Ectodermal cell (in vitro differentiated cells): ENCODE data around the gene VARS1.
A peak's percentile ranks its signal among the peaks of the same experiment; 100 is the strongest.
"Not testable (repeated sequence)": the region's sequence is repeated elsewhere in the genome, so short reads cannot be mapped to it uniquely, and the experiment has no call there.

ENCODE experiments used
- H3K27ac ChIP-seq: 2 replicates; pipeline ENCODE4 v1.7.0; 2013; ENCODE audit warnings: mild to moderate bottlenecking, low read depth, low read length; ENCODE audit not compliant: insufficient read depth, poor library complexity, severe bottlenecking
- H3K27me3 ChIP-seq: 2 replicates; pipeline ENCODE4 v1.7.0; 2013; ENCODE audit warnings: mild to moderate bottlenecking, low read length; ENCODE audit not compliant: insufficient read depth, control insufficient read depth, poor library complexity, severe bottlenecking
- H3K36me3 ChIP-seq: one replicate; pipeline ENCODE4 v1.7.0; 2013; ENCODE audit warnings: low read length; ENCODE audit not compliant: control insufficient read depth, insufficient read depth
- H3K4me1 ChIP-seq: one replicate; pipeline ENCODE4 v1.7.0; 2013; ENCODE audit warnings: low read length; ENCODE audit not compliant: control insufficient read depth, insufficient read depth
- H3K4me3 ChIP-seq: 2 replicates; pipeline ENCODE4 v1.7.0; 2013; ENCODE audit warnings: low read depth, low read length, control low read depth; ENCODE audit not compliant: insufficient read depth
- H3K9me3 ChIP-seq: 2 replicates; pipeline ENCODE4 v1.7.0; 2013; ENCODE audit warnings: mild to moderate bottlenecking, low read length, moderate library complexity; ENCODE audit not compliant: control insufficient read depth
- WGBS, 2 experiments: methylation state at CpG; one replicate each; pipeline ENCODE4 v1.1.7; 2013; ENCODE audit warnings: missing lambda C conversion rate in 2 of 2; 5-methylcytosine and 5-hydroxymethylcytosine counted together

VARS1 gene

DNA sequence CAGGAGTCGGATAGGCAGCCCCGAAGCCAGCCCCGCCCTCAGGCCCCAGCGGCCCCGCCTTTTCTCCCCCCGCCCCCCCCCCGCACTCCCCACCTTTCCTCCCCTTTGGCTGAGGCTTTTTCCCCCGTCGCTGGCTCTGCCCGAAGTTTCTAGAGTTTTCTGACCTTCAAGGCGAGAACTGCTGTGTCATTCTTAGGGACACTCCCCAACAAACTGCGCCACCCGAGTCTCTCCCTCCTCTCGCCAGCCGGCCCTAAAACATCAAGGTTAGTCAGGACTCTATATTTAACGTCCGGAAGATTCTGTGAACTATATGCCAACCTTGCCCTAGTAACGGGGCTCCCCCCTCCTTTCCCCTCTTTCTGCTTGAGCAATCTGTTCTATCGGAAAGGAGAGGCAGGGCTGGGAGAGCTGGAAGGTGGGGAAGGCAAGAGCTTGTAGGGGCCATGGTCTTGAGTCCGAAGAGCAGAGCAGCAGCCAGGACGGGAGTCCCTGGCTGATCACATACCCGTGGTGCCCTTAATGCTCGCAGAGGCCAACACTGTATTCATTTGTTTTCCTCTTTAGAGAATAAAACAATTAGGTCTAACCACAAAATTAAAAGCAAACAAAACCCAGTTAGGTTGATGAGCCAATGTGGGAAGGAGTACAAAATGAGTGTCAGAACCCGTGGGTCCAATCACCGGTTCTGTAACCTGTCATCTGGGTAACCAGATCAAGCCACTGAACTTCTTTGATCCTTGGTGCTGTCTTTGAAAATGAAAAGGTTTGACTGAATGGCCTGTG lies 26.7 kb upstream of the VARS1 start:
- WGBS, 2 experiments: 7 to 8% methylated on average over 21 to 23 of the region's 25 CpGs
- H3K27me3 ChIP-seq: no peaks in the 10 kb centered on the region
- H3K36me3 ChIP-seq: no peaks in the 10 kb centered on the region
- H3K27ac ChIP-seq: peak overlapping the region; percentile 78
- peaks cover 4% of the 10 kb centered on the region for H3K4me1 ChIP-seq
- H3K4me3 ChIP-seq: peak overlapping the region; percentile 44
- H3K9me3 ChIP-seq: no peaks in the 10 kb centered on the region

DNA sequence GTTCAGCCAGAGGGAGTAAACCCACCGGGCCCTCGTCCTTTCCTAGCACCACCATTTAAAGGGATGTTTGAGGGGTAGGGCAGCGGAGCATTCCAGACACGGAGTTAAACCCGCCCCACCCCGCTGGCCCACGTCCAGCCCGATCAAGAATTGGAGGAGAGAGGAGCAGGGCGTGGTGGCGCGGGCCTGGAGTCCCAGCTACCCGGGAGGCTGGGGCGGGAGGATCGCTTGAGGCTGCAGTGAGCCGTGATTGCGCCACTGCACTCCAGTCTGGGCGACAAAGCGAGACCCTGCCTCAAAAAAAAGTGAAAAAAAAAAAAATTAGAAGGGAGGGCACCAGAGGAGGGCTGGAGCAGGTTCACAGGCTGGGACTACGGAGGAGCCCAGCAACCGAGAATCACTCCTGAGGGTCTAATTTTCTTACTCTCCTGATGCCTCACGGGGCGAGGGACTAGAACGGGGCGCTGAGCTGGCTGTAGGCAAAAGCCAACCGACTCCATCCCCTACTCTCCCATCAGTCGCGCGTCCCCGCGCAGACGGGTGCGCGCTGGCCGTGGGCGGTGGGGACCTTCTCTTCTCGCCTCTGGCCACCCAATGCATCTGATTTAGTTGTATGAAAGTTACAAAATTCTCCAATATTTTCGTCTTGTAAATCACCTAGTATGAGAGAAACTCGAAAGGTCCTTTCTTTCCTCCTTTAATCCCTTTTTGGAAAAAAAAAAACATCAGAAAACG lies 25.9 kb upstream of the VARS1 start:
- 11 to 13% methylated on average over 39 of the region's 39 CpGs for WGBS, 2 experiments
- Histone ChIP-seq H3K9me3 (no peaks in the 10 kb centered on the region), H3K4me3 (peak overlapping the region; percentile 44), H3K27me3 (no peaks in the 10 kb centered on the region), H3K36me3 (no peaks in the 10 kb centered on the region), H3K27ac (no peak overlapping the region), H3K4me1 (no peaks in the 10 kb centered on the region)

DNA sequence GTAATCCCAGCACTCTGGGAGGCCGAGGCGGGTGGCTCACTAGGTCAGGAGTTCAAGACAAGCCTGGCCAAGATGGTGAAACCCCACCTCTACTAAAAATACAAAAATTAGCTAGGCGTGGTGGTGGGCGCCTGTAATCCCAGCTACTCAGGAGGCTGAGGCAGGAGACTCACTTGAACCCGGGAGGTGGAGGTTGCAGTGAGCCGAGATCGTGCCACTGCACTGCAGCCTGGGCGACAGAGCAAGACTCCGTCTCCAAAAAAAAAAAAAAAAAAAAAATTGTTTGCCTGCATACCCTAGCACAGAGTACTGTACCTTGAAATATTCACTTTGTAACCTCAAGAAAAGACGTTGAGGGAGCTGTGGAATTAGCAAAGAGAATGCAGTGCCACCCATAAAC lies 24.8 kb upstream of the VARS1 start:
- not testable (repeated sequence) for H3K27ac ChIP-seq, H3K9me3 ChIP-seq, H3K4me1 ChIP-seq, H3K36me3 ChIP-seq, H3K4me3 ChIP-seq, H3K27me3 ChIP-seq
- WGBS, 2 experiments: 91 to 94% methylated on average over 10 of the region's 10 CpGs

DNA sequence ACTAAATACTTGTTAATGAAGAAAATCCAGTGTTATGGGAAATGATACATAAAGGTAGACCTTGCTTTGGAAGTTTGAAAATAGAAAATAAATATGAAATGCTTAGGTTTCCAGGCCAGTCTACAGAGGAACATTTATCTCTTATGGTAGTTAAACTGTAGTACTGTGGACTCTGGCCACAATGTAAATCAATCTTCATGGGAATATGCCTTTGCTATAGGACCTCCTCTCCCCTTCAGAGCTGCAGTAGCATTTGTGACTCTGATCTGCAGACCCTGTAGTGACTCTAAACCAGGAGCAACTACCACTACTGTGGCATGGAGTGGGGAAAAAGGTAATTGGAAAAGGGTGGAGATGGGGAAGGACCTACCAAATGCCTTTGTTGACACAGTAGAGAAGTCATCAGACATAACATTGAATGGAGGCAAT lies 24.3 kb upstream of the VARS1 start:
- H3K4me1 ChIP-seq: no peaks in the 10 kb centered on the region
- H3K36me3 ChIP-seq: no peaks in the 10 kb centered on the region
- no peak overlapping the region for H3K4me3 ChIP-seq
- no peak overlapping the region for H3K27ac ChIP-seq
- H3K9me3 ChIP-seq: no peaks in the 10 kb centered on the region
- H3K27me3 ChIP-seq: no peaks in the 10 kb centered on the region

DNA sequence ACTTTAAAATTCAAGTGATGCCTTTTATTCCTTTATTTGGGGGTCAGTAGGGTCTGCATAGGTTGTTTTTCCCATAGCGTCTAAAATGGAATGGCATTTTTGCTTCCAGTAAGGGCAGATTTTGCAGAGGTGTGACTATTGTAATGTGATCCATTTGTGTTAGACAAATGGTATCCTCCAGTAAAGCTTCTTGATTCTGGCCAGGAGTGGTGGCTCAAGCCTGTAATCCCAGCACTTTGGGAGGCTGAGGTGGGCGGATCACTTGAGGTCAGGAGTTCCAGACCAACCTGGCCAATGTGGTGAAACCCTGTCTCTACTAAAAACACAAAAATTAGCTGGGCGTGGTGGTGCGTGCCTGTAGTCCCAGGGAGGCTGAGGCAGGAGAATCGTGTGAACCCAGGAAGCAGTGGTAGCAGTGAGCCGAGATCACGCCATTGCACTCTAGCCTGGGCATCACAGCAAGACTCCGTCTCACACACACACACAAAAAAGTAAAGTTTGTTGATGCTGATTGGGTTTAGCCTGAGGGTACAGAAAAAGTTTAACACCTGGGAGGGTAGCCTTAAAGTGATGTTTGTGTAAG lies 22.5 kb upstream of the VARS1 start:
- not testable (repeated sequence) for H3K9me3 ChIP-seq, H3K27ac ChIP-seq, H3K4me3 ChIP-seq, H3K36me3 ChIP-seq, H3K27me3 ChIP-seq, H3K4me1 ChIP-seq
- 91 to 97% methylated on average over 7 to 8 of the region's 8 CpGs for WGBS, 2 experiments

DNA sequence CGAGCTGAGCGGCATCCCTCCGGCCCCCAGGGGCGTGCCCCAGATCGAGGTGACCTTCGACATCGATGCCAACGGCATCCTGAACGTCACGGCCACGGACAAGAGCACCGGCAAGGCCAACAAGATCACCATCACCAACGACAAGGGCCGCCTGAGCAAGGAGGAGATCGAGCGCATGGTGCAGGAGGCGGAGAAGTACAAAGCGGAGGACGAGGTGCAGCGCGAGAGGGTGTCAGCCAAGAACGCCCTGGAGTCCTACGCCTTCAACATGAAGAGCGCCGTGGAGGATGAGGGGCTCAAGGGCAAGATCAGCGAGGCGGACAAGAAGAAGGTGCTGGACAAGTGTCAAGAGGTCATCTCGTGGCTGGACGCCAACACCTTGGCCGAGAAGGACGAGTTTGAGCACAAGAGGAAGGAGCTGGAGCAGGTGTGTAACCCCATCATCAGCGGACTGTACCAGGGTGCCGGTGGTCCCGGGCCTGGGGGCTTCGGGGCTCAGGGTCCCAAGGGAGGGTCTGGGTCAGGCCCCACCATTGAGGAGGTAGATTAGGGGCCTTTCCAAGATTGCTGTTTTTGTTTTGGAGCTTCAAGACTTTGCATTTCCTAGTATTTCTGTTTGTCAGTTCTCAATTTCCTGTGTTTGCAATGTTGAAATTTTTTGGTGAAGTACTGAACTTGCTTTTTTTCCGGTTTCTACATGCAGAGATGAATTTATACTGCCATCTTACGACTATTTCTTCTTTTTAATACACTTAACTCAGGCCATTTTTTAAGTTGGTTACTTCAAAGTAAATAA lies 21.8 kb upstream of the VARS1 start:
- not testable (repeated sequence) for H3K9me3 ChIP-seq, H3K27ac ChIP-seq, H3K4me3 ChIP-seq, H3K4me1 ChIP-seq, H3K36me3 ChIP-seq, H3K27me3 ChIP-seq
- WGBS, 2 experiments: 91 to 94% methylated on average over 14 to 15 of the region's 37 CpGs

DNA sequence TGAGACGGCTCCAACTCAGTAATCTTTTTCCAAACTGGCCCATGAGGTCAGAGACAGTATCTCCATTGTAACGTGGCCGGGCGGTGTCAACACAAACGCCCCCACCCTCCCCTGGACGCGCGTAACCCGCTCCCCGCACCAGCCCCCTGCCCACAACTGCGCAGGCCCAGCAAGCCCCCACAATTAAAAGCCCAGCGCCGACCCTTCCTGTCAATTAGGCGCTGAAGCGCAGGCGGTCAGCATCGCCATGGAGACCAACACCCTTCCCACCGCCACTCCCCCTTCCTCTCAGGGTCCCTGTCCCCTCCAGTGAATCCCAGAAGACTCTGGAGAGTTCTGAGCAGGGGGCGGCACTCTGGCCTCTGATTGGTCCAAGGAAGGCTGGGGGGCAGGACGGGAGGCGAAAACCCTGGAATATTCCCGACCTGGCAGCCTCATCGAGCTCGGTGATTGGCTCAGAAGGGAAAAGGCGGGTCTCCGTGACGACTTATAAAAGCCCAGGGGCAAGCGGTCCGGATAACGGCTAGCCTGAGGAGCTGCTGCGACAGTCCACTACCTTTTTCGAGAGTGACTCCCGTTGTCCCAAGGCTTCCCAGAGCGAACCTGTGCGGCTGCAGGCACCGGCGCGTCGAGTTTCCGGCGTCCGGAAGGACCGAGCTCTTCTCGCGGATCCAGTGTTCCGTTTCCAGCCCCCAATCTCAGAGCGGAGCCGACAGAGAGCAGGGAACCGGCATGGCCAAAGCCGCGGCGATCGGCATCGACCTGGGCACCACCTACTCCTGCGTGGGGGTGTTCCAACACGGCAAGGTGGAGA lies 19.7 kb upstream of the VARS1 start, which contains the start of the genes HSPA1A and HSPA1L:
HSPA1A (plus strand) TSS at position 519 of the 814 bp plus-strand sequence; CDS start at position 733, 214 bp downstream.
HSPA1L (minus strand) TSS at position 259 of the 814 bp plus-strand sequence. CDS start 3,311 bp downstream, outside the sequence.
- Histone ChIP-seq H3K27ac (peak within 1 kb of the TSS; percentile 95), H3K27me3 (no peaks in the 10 kb centered on the region), H3K4me1 (peaks cover 4% of the 10 kb centered on the region), H3K9me3 (no peaks in the 10 kb centered on the region), H3K4me3 (peak within 1 kb of the TSS; percentile 59), H3K36me3 (no peaks in the 10 kb centered on the region)
- 1 to 3% methylated on average over 54 of the region's 56 CpGs for WGBS, 2 experiments

DNA sequence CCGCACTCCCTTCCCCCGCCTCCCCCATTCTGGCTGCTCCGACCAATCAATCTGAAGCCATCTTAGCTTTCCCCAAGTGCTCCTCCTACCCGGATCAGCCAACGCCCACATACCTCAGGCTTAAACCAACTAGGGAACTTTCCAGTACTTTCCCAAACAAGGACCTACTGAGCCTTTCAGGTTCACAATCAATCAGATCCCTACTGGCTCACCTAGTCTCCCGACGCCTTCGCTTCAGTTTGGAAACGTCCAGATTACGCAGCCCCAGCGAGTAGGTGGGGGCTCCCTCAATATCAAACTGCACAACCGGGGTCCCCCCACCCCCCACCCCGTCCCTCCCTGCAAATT lies 19.1 kb upstream of the VARS1 start:
- Histone ChIP-seq H3K36me3 (no peaks in the 10 kb centered on the region), H3K27me3 (no peaks in the 10 kb centered on the region), H3K4me1 (peaks cover 4% of the 10 kb centered on the region), H3K4me3 (peak overlapping the region; percentile 59), H3K27ac (peak overlapping the region; percentile 95), H3K9me3 (no peaks in the 10 kb centered on the region)
- WGBS, 2 experiments: 0 to 1% methylated on average over 13 of the region's 13 CpGs

DNA sequence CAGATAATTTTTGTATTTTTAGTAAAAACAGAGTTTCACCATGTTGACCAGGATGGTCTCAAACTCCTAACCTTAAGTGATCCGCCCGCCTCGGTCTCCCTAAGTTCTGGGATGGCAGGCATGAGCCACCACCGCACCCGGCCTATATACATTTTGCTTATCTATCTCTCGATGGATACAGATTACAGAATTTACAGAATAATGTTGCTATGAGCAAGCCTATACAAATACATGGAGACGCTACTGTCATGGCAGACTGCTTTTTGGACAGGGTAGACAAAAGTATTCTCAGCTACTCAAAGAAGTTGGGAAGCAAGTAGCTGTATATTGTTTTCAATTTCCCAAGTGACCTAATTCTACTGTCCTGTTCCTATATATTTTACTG lies 17.9 kb upstream of the VARS1 start:
- 95 to 97% methylated on average over 7 of the region's 7 CpGs for WGBS, 2 experiments
- no peaks in the 10 kb centered on the region for H3K27me3 ChIP-seq
- no peak overlapping the region for H3K27ac ChIP-seq

More for the DNA sequence above, 17.9 kb upstream of the VARS1 start:
- H3K36me3 ChIP-seq: no peaks in the 10 kb centered on the region
- peaks cover 4% of the 10 kb centered on the region for H3K4me1 ChIP-seq
- H3K4me3 ChIP-seq: no peak overlapping the region
- H3K9me3 ChIP-seq: no peaks in the 10 kb centered on the region
